ENCODE data around the gene HOXC4.

GRCh38 chr12:54012631-54013409 is 40.8 kb upstream of the HOXC4 start:
- TF ChIP-seq, protein P1, sequence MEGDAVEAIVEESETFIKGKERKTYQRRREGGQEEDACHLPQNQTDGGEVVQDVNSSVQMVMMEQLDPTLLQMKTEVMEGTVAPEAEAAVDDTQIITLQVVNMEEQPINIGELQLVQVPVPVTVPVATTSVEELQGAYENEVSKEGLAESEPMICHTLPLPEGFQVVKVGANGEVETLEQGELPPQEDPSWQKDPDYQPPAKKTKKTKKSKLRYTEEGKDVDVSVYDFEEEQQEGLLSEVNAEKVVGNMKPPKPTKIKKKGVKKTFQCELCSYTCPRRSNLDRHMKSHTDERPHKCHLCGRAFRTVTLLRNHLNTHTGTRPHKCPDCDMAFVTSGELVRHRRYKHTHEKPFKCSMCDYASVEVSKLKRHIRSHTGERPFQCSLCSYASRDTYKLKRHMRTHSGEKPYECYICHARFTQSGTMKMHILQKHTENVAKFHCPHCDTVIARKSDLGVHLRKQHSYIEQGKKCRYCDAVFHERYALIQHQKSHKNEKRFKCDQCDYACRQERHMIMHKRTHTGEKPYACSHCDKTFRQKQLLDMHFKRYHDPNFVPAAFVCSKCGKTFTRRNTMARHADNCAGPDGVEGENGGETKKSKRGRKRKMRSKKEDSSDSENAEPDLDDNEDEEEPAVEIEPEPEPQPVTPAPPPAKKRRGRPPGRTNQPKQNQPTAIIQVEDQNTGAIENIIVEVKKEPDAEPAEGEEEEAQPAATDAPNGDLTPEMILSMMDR (IDR thresholded peaks at IDR 0.05; ENCODE audit: low read depth, low read length), result no peak; the same call in 1 of the 2 replicates
- no peak for TF ChIP-seq EZH2phosphoT487 (IDR thresholded peaks at IDR 0.05; ENCODE audit: low read depth)
